ENCODE results near the gene SELE. TPM values are rescaled to one million over a fixed set of nuclear protein-coding genes. Genes with fewer than 3 reads are reported as not detected.
"Not testable (repeated sequence)": the region's sequence is repeated elsewhere in the genome, so short reads cannot be mapped to it uniquely, and the experiment has no call there.

Gene SELE
- total RNA-seq, 2 donors from 2014 or later, result not detected

GRCh38 chr1:169741666-169742394 lies 8.0 kb upstream of the SELE start:
- no peaks in the 10 kb centered on the region for H3K4me1 Mint-ChIP-seq
- H3K27me3 Mint-ChIP-seq, result peaks cover 5% of the 10 kb centered on the region
- H3K36me3 Mint-ChIP-seq (ENCODE audit: low read depth), result no peaks in the 10 kb centered on the region
- no peaks in the 10 kb centered on the region for H3K9me3 Mint-ChIP-seq
- no peak overlapping the region for H3K27ac Mint-ChIP-seq
- no peak overlapping the region for H3K4me3 Mint-ChIP-seq
- no peak for ATAC-seq (replicated peaks)

GRCh38 chr1:169739980-169740379 lies 6.1 kb upstream of the SELE start:
- Mint-ChIP-seq H3K9me3 (no peaks in the 10 kb centered on the region), H3K4me3 (no peak overlapping the region), H3K27me3 (peaks cover 5% of the 10 kb centered on the region), H3K27ac (no peak overlapping the region), H3K36me3 (ENCODE audit: low read depth) (no peaks in the 10 kb centered on the region), H3K4me1 (no peaks in the 10 kb centered on the region)
- ATAC-seq (replicated peaks), result no peak

DNA sequence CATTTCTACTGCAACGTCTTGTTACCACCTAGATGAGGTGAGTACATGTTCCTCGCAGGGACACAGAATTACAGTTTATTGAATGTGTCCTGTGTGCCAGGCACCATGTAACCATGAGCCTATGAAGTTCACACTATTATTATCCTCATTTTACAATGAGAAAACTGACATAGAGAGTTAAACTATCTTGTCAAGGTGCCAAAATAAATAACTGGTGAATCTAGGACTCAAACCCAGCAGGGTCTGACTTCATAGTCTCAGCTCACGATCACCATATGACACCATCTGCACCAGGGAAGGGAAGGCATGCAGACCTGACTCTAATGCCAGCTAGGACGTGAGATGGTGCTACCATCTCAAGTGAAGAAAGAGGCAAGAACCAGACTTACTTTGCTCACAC lies 2.4 kb downstream of the SELE start:
- Mint-ChIP-seq H3K4me3 (no peak overlapping the region), H3K27ac (no peak overlapping the region), H3K4me1 (no peaks in the 10 kb centered on the region), H3K36me3 (ENCODE audit: low read depth) (no peaks in the 10 kb centered on the region), H3K9me3 (no peaks in the 10 kb centered on the region), H3K27me3 (peaks cover 32% of the 10 kb centered on the region)
- ATAC-seq (replicated peaks), result no peak

DNA sequence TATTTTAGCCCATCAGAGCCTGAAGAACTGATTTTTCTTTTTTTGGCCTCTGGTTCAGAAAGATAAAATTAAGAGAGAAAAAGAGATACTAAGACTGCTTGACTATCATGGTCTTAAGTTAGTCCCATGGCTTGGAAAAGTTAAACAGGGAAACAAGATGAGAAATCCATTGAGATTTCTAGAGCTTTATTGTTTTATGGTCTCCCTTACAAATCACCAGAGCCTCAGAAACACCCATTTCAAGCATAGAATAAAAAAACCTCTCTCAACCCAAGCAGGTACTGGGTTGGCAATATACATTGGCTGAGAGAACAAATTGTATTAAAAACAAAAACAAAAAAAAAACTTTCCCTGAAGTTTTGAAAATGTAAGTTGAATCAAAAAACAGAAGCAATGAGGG lies 3.9 kb downstream of the SELE start:
- ATAC-seq (replicated peaks), result no peak
- Mint-ChIP-seq H3K27ac (no peak overlapping the region), H3K4me3 (no peak overlapping the region), H3K36me3 (ENCODE audit: low read depth) (no peaks in the 10 kb centered on the region), H3K9me3 (no peaks in the 10 kb centered on the region), H3K27me3 (peaks cover 32% of the 10 kb centered on the region), H3K4me1 (no peaks in the 10 kb centered on the region)

DNA sequence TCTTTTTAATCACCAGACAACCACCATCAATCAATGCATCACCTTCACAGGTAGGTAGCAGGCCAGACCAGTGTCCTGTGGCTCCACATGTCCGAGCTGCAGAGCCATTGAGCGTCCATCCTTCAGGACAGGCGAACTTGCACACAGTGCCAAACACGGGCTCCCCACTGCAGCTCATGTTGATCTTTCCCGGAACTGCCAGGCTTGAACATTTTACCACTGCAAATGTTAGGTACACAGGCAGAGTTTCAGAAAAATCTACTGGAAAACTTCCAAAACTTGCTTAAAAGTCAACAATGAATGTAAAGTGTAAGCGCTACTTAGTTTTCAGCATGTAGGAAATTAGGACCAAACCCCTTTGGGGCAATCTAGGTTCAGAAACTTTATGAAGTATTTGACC lies 6.6 kb downstream of the SELE start:
- Mint-ChIP-seq H3K9me3 (no peaks in the 10 kb centered on the region), H3K27ac (no peak overlapping the region), H3K4me1 (no peaks in the 10 kb centered on the region), H3K4me3 (no peak overlapping the region), H3K36me3 (ENCODE audit: low read depth) (no peaks in the 10 kb centered on the region), H3K27me3 (peaks cover 19% of the 10 kb centered on the region)
- no peak for ATAC-seq (replicated peaks)

- Mint-ChIP-seq H3K4me3 (no peak overlapping the region), H3K9me3 (no peaks in the 10 kb centered on the region), H3K36me3 (ENCODE audit: low read depth) (no peaks in the 10 kb centered on the region), H3K4me1 (no peaks in the 10 kb centered on the region), H3K27me3 (peaks cover 18% of the 10 kb centered on the region), H3K27ac (no peak overlapping the region)
- no peak for ATAC-seq (replicated peaks)
Observed at GRCh38 chr1:169726851-169727250, 7.0 kb downstream of the SELE start.

DNA sequence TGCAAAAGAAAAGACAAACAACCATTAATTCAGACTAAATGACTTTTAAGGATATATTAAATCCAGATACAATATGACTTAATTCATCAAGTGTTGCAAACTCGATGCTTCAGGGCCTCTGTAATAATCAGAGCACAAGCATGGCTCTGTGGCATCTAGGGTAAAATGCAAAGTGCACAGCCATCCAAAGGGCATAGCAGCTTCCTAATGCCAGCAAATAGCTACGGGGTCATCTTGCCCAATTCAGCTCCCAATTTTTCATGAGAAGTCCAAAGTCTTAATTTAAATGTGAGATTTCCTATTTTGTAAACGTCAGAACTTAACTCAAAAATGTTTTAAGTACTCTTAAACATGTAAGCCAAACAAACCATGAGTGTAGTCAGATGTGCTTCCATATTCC lies 7.9 kb downstream of the SELE start:
- Mint-ChIP-seq H3K27me3 (peaks cover 11% of the 10 kb centered on the region), H3K4me1 (no peaks in the 10 kb centered on the region), H3K36me3 (ENCODE audit: low read depth) (no peaks in the 10 kb centered on the region), H3K9me3 (no peaks in the 10 kb centered on the region), H3K4me3 (no peak overlapping the region), H3K27ac (no peak overlapping the region)
- ATAC-seq (replicated peaks), result no peak

GRCh38 chr1:169724168-169724567 lies 9.7 kb downstream of the SELE start:
- H3K4me1 Mint-ChIP-seq, result no peaks in the 10 kb centered on the region
- H3K27me3 Mint-ChIP-seq, result peaks cover 11% of the 10 kb centered on the region
- no peak overlapping the region for H3K4me3 Mint-ChIP-seq

GRCh38 chr1:169723763-169724162 lies 10.1 kb downstream of the SELE start:
- no peak overlapping the region for H3K27ac Mint-ChIP-seq
- no peaks in the 10 kb centered on the region for H3K4me1 Mint-ChIP-seq
- no peak overlapping the region for H3K4me3 Mint-ChIP-seq
- H3K9me3 Mint-ChIP-seq, result no peaks in the 10 kb centered on the region
- H3K36me3 Mint-ChIP-seq (ENCODE audit: low read depth), result no peaks in the 10 kb centered on the region
- ATAC-seq (replicated peaks), result no peak
- peaks cover 14% of the 10 kb centered on the region for H3K27me3 Mint-ChIP-seq

More at GRCh38 chr1:169724168-169724567, 9.7 kb downstream of the SELE start:
- no peak for ATAC-seq (replicated peaks)
- Mint-ChIP-seq H3K9me3 (no peaks in the 10 kb centered on the region), H3K27ac (no peak overlapping the region), H3K36me3 (ENCODE audit: low read depth) (no peaks in the 10 kb centered on the region)

DNA sequence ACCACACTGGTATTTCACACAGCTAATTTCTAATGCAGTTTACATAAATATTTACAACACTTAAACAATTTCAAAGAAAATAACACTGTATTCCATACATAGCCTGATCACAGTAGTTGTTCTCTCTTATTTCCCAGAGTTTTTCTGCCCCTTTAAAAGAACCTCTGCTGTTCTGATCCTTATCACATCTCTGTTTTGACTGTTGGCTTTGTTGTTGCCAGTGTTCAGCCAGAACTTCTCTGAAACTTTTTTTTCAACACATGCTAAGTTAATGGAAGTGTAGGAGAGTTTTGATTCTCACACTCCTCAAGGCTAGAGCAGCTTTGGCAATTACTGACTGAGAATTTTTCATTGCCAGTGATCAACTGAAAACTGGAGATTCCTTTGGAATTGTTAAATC lies 11.1 kb downstream of the SELE start:
- Mint-ChIP-seq H3K4me3 (no peak overlapping the region), H3K9me3 (no peaks in the 10 kb centered on the region), H3K36me3 (ENCODE audit: low read depth) (no peaks in the 10 kb centered on the region), H3K4me1 (no peaks in the 10 kb centered on the region), H3K27me3 (peaks cover 8% of the 10 kb centered on the region), H3K27ac (no peak overlapping the region)
- ATAC-seq (replicated peaks), result no peak

DNA sequence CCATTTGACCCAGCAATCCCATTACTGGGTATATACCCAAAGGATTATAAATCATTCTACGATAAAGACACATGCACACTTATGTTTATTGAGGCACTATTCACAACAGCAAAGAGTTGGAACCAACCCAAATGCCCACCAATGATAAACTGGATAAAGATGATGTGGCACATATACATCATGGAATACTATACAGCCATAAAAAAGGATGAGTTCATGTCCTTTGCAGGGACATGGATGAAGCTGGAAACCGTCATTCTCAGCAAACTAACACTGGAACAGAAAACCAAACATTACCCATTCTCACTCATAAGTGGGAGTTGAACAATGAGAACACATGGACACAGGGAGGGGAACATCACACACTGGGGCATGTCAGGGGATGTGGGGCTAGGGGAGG lies 18.8 kb downstream of the SELE start:
- not testable (repeated sequence) for H3K27ac Mint-ChIP-seq; H3K36me3 Mint-ChIP-seq (ENCODE audit: low read depth); H3K4me3 Mint-ChIP-seq; H3K4me1 Mint-ChIP-seq; H3K27me3 Mint-ChIP-seq; ATAC-seq (replicated peaks); H3K9me3 Mint-ChIP-seq

DNA sequence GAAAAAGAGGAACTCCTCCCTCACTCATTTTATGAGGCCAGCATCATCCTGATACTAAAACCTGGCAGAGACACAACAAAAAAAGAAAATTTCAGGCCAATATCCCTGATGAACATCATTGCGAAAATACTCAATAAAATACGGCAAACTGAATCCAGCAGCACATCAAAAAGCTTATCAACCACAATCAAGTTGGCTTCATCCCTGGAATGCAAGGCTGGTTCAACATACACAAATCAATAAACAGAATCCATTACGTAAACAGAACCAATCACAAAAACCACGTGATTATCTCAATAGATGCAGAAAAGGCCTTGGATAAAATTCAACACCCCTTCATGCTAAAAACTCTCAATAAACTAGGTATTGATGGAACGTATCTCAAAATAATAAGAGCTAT lies 20.8 kb downstream of the SELE start:
- not testable (repeated sequence) for ATAC-seq (replicated peaks); H3K4me3 Mint-ChIP-seq; H3K4me1 Mint-ChIP-seq; H3K9me3 Mint-ChIP-seq; H3K27me3 Mint-ChIP-seq; H3K27ac Mint-ChIP-seq
- H3K36me3 Mint-ChIP-seq (ENCODE audit: low read depth), result peaks cover 17% of the 10 kb centered on the region

GRCh38 chr1:169712309-169712631 lies 21.6 kb downstream of the SELE start:
- peaks cover 25% of the 10 kb centered on the region for H3K36me3 Mint-ChIP-seq (ENCODE audit: low read depth)
- H3K4me1 Mint-ChIP-seq, result peaks cover 10% of the 10 kb centered on the region
- ATAC-seq (replicated peaks), result no peak
- no peaks in the 10 kb centered on the region for H3K9me3 Mint-ChIP-seq
- H3K4me3 Mint-ChIP-seq, result peak overlapping the region; percentile 91
- peak overlapping the region; percentile 77 for H3K27ac Mint-ChIP-seq
- H3K27me3 Mint-ChIP-seq, result no peaks in the 10 kb centered on the region

DNA sequence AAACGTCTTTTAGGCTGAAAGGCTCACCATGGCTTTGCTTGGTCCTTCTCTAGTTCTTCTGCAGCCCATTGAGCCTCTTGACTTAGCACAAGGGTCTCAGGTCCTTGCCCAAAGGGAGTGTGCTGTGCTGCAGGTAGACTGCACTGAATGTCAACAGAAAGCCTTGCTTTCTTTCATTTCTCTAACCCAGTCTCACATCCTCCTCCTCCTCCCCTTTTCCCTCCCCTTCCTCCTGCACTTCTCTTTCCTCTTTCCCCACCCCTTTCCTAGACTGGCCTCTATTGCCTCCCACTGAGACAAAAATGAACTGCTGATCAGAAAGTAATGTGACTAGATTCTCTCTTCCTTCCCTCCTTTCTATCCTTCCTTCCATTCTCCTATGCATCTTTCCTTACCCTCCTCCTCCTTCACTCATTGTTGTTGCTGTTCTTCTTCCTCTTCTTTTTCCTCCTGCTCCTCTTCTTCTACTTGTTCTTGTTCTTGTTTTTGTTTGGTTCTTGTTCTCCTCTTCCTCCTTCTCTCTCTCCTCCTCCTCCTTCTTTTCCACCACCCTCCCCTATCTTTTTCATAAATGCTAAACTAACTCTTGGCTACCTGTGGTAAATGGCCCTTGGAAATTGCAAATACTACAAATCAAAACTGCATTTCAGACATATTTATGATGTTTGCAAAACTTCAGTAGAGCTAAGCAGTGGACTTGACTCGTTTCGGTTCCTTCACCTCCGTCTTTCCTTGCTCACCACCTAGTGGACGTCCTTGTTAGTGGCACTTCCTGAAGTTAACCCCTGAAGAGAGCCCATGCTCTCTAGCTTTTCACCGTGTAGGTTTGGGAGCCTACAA lies 22.2 kb downstream of the SELE start, which contains the start of gene SELL:
Gene SELL, minus strand, starts transcription at position 152 of the 840 bp plus-strand sequence. Its CDS starts 122 bp downstream, at position 30.
- peak; percentile 80 for ATAC-seq (replicated peaks)
- H3K4me1 Mint-ChIP-seq, result peaks cover 16% of the 10 kb centered on the region
- H3K27ac Mint-ChIP-seq, result peak within 1 kb of the TSS; percentile 77
- no peaks in the 10 kb centered on the region for H3K9me3 Mint-ChIP-seq
- peaks cover 31% of the 10 kb centered on the region for H3K36me3 Mint-ChIP-seq (ENCODE audit: low read depth)
- no peaks in the 10 kb centered on the region for H3K27me3 Mint-ChIP-seq
- peak within 1 kb of the TSS; percentile 91 for H3K4me3 Mint-ChIP-seq

GRCh38 chr1:169708647-169709046 lies 25.2 kb downstream of the SELE start:
- no peaks in the 10 kb centered on the region for H3K27me3 Mint-ChIP-seq
- H3K4me3 Mint-ChIP-seq, result peak overlapping the region; percentile 91
- peak; percentile 46 for ATAC-seq (replicated peaks)
- no peaks in the 10 kb centered on the region for H3K9me3 Mint-ChIP-seq
- peaks cover 61% of the 10 kb centered on the region for H3K36me3 Mint-ChIP-seq (ENCODE audit: low read depth)
- peak overlapping the region; percentile 82 for H3K27ac Mint-ChIP-seq
- peaks cover 36% of the 10 kb centered on the region for H3K4me1 Mint-ChIP-seq
